ENCODE measurements around the gene FREY1.

DNA sequence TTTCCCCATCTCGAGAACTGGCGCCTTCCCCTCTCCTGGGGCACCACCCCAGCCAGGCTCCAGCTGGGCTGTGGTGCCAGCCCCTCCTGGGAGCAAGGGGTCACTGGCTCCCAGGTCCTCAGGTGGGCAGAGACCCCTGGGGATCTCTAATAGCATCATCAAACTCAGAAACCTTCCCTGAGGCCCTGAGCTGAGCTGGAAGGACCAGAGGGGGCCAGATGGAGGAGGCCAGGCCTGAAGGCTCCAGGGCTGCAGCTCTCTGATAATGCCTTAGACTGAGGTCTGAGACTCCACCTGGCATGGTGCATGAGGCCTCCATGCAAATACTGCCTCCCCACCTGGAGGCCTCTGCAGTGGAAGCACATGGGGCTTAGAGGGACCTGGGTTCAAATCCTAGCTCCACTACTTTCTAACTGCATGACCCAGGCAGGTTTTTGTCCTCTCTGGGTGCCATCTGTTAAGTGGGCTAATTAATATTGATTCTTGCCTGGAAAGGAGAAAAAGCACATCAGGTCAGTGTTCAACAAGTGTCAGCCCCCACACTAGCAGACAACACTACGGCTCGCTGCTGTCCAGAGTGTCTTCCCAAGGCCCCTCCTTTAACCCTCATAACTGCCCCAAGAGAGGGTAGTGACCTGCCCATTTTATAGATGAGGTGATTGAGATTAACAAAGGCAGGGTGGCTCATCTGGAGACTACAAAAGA is 20.1 kb downstream of the FREY1 start:
- TF ChIP-seq, protein P1, sequence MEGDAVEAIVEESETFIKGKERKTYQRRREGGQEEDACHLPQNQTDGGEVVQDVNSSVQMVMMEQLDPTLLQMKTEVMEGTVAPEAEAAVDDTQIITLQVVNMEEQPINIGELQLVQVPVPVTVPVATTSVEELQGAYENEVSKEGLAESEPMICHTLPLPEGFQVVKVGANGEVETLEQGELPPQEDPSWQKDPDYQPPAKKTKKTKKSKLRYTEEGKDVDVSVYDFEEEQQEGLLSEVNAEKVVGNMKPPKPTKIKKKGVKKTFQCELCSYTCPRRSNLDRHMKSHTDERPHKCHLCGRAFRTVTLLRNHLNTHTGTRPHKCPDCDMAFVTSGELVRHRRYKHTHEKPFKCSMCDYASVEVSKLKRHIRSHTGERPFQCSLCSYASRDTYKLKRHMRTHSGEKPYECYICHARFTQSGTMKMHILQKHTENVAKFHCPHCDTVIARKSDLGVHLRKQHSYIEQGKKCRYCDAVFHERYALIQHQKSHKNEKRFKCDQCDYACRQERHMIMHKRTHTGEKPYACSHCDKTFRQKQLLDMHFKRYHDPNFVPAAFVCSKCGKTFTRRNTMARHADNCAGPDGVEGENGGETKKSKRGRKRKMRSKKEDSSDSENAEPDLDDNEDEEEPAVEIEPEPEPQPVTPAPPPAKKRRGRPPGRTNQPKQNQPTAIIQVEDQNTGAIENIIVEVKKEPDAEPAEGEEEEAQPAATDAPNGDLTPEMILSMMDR (IDR thresholded peaks at IDR 0.05): no peak
- no peak for TF ChIP-seq POLR2A (IDR thresholded peaks at IDR 0.05)

Measured in Peyer's patch (tissue), 4 donors.